Spleen (tissue), 11 donors: ENCODE data around the gene OTOR. TPM values are rescaled to one million over a fixed set of nuclear protein-coding genes. Genes with fewer than 3 reads are reported as not detected.

Experiments used
- DNase-seq: peaks from one replicate; pipeline ENCODE4 v3.0.0-alpha.2; 2020
- H3K27ac ChIP-seq, 8 donors: fragments of 200-600 bp; sonication (generic) in 7 of 8; 1 replicate in 4 of 8; 2 replicates in 4 of 8; pipeline versions ENCODE4 v1.5.0 to v1.8.0; 2016 to 2021; ENCODE audit warnings: inconsistent platforms in 4 of 8, mild to moderate bottlenecking in 4 of 8, moderate library complexity in 1 of 8
- H3K27me3 ChIP-seq, 7 donors: fragments of 200-600 bp; sonication (generic) in 6 of 7; replicated peaks in 1 of 7; 1 replicate in 4 of 7; 2 replicates in 3 of 7; pipeline versions ENCODE4 v1.5.0 to v1.8.0; 2016 to 2021; ENCODE audit warnings: inconsistent platforms in 3 of 7, mild to moderate bottlenecking in 1 of 7
- H3K36me3 ChIP-seq, 6 donors: fragments of 200-600 bp; sonication (generic) in 5 of 6; 1 replicate in 4 of 6; 2 replicates in 2 of 6; pipeline versions ENCODE4 v1.5.0 to v1.8.0; 2016 to 2021; ENCODE audit warnings: inconsistent platforms in 2 of 6
- H3K4me1 ChIP-seq, 6 donors: fragments of 200-600 bp; sonication (generic) in 5 of 6; 1 replicate in 3 of 6; 2 replicates in 3 of 6; pipeline versions ENCODE4 v1.5.0 to v1.8.0; 2016 to 2021; ENCODE audit warnings: inconsistent platforms in 3 of 6
- H3K4me3 ChIP-seq, 8 donors: fragments of 200-600 bp; sonication (generic) in 7 of 8; 1 replicate in 4 of 8; 2 replicates in 4 of 8; pipeline versions ENCODE4 v1.5.0 to v1.8.0; 2016 to 2021; ENCODE audit warnings: inconsistent platforms in 4 of 8, mild to moderate bottlenecking in 4 of 8, moderate library complexity in 2 of 8
- H3K9me3 ChIP-seq, 8 donors: fragments of 200-600 bp; sonication (generic) in 7 of 8; 1 replicate in 4 of 8; 2 replicates in 4 of 8; pipeline versions ENCODE4 v1.5.0 to v1.8.0; 2016 to 2021; ENCODE audit warnings: inconsistent platforms in 4 of 8
- CTCF ChIP-seq, 11 experiments: fragments of 200-600 bp in 7 of 11; fragments of 450-650 bp in 4 of 11; sonication (generic) in 4 of 11; IDR thresholded peaks in 8 of 11; conservative IDR thresholded peaks in 3 of 11; 1 replicate in 7 of 11; 2 replicates in 4 of 11; pipeline versions ENCODE4 v1.4.0 to v1.8.0; 2016 to 2021; ENCODE audit warnings: antibody characterized with exemption in 11 of 11, inconsistent platforms in 4 of 11, mild to moderate bottlenecking in 1 of 11
- POLR2A ChIP-seq, 3 donors: fragments of 450-650 bp; IDR thresholded peaks; one replicate each; pipeline ENCODE4 v1.5.1; 2017; ENCODE audit warnings: antibody characterized with exemption in 3 of 3, mild to moderate bottlenecking in 1 of 3
- POLR2AphosphoS5 ChIP-seq, 3 donors: sonication (generic); formaldehyde crosslinking; IDR thresholded peaks; one replicate each; pipeline ENCODE4 v1.5.1; 2017; ENCODE audit warnings: antibody characterized with exemption in 3 of 3
- WGBS, 5 donors: extraction: QIAGEN DNeasy Blood & Tissue Kit in 3 of 5; methylation state at CpG; one replicate each; pipeline versions ENCODE4 v1.1.5 to v1.1.7; 2013 to 2018; 5-methylcytosine and 5-hydroxymethylcytosine counted together
- intact Hi-C: fragments of 100-400 bp; cut with DNase I; formaldehyde crosslinking; loops from one replicate; pipeline ENCODE4 v1.15.0; 2023; ENCODE audit warnings: low total_unique reads
- polyA plus RNA-seq, 3 donors: library from polyadenylated mRNA; stranded (reverse); fragments of 200-250 nt; gene quantifications; one replicate each; pipeline ENCODE4 v1.2.1, GENCODE V29; 2013
- total RNA-seq, 7 donors: library from RNA; depleted of rRNA in 3 of 7; stranded (reverse); fragments of >200 nt in 3 of 7; fragmentation: NEBNext Ultra II Directional in 4 of 7; extraction: Animal tissue kit (Norgen Biotek cat#: 25700) in 4 of 7; gene quantifications; one replicate each; pipeline versions ENCODE4 v1.1.0 to v1.2.1, GENCODE V29; 2016 to 2021
- donor health status: healthy with polysubstance abuse.
- donor health status: DM: no; HTN: no; CAD: no; lungs with moderate emphysema.
- donor health status: DM: no; HTN: no; CAD: no.
- donor health status: Bipolar disorder and iron deficiency.
- donor health status: healthy.
- donor health status: DM: no; HTN: no; CAD: no.
- donor health status: DM: yes; HTN: yes; CAD: no.

OTOR gene
- total and polyA plus RNA-seq, 10 donors: not detected

GRCh38 chr20:16758454-16759180 is 10.5 kb downstream of the OTOR start:
- H3K4me3 ChIP-seq: no peak overlapping the region
- peaks cover 0 to 9% (median 0%) of the 10 kb centered on the region in 7 donors for H3K27me3 ChIP-seq
- no peaks in the 10 kb centered on the region for H3K36me3 ChIP-seq
- no peak overlapping the region for H3K27ac ChIP-seq
- 47 to 77% (median 53%) methylated on average over 2 of the region's 2 CpGs for WGBS, 5 donors
- TF ChIP-seq POLR2A (IDR thresholded peaks at IDR 0.05) (no peak), CTCF (IDR thresholded peaks at IDR 0.05 in 8 of 11, conservative IDR thresholded peaks at IDR 0.05 in 3 of 11) (no peak), POLR2AphosphoS5 (IDR thresholded peaks at IDR 0.05) (no peak)
- no peak for DNase-seq
- peaks cover 0 to 6% (median 0%) of the 10 kb centered on the region in 6 donors for H3K4me1 ChIP-seq
- peaks cover 0 to 10% (median 0%) of the 10 kb centered on the region in 8 donors for H3K9me3 ChIP-seq
- intact Hi-C loops: no loop called here

- Histone ChIP-seq H3K4me3 (no peak overlapping the region), H3K36me3 (no peaks in the 10 kb centered on the region), H3K9me3 (peaks cover 0 to 10% (median 0%) of the 10 kb centered on the region in 8 donors), H3K27ac (no peak overlapping the region), H3K4me1 (peaks cover 0 to 6% (median 0%) of the 10 kb centered on the region in 6 donors), H3K27me3 (peaks cover 0 to 15% (median 0%) of the 10 kb centered on the region in 7 donors)
- intact Hi-C loops: no loop called here
- WGBS, 5 donors: 79 to 90% (median 83%) methylated on average over 1 of the region's 1 CpG
- TF ChIP-seq POLR2AphosphoS5 (IDR thresholded peaks at IDR 0.05): no peak
- TF ChIP-seq POLR2A (IDR thresholded peaks at IDR 0.05): no peak
- TF ChIP-seq CTCF (IDR thresholded peaks at IDR 0.05 in 8 of 11, conservative IDR thresholded peaks at IDR 0.05 in 3 of 11): no peak
- DNase-seq: no peak
Measured at GRCh38 chr20:16759181-16759563, 11.0 kb downstream of the OTOR start.

- peaks cover 0 to 27% (median 0%) of the 10 kb centered on the region in 7 donors for H3K27me3 ChIP-seq
- intact Hi-C loops: no loop called here
- DNase-seq: no peak
- no peak for TF ChIP-seq POLR2A (IDR thresholded peaks at IDR 0.05)
- no peak for TF ChIP-seq POLR2AphosphoS5 (IDR thresholded peaks at IDR 0.05)
- no peak for TF ChIP-seq CTCF (IDR thresholded peaks at IDR 0.05 in 8 of 11, conservative IDR thresholded peaks at IDR 0.05 in 3 of 11)
- no peaks in the 10 kb centered on the region for H3K36me3 ChIP-seq
- peaks cover 0 to 4% (median 0%) of the 10 kb centered on the region in 8 donors for H3K9me3 ChIP-seq
- H3K4me1 ChIP-seq: peaks cover 0 to 6% (median 0%) of the 10 kb centered on the region in 6 donors
- 61 to 70% (median 65%) methylated on average over 11 of the region's 11 CpGs for WGBS, 5 donors
- no peak overlapping the region for H3K4me3 ChIP-seq
- H3K27ac ChIP-seq: no peak overlapping the region
Measured at GRCh38 chr20:16760431-16761304, 12.5 kb downstream of the OTOR start.
